OCI-LY7 (cell line): ENCODE results near the gene RNF144A. TPM values are rescaled to one million over a fixed set of nuclear protein-coding genes. Genes with fewer than 3 reads are reported as not detected.

Experiments
- BruUV-seq: library from RNA; stranded (reverse); fragments of 400-500 nt; replicated peaks from 2 replicates; lab custom pipeline; 2021; lab: Mats Ljungman, UMichigan
- CTCF ChIA-PET: fragments of 300-600 bp; sonication (Branson Sonifier 250); formaldehyde crosslinking; loops from one replicate; lab custom pipeline; 2022; ENCODE audit warnings: antibody characterized with exemption; ENCODE audit not compliant: unreplicated experiment; lab: Charles Lee
- POLR2A ChIA-PET: fragments of 300-600 bp; sonication (Branson Sonifier 250); formaldehyde crosslinking; loops from one replicate; lab custom pipeline; 2022; ENCODE audit warnings: antibody characterized with exemption; lab: Charles Lee
- DNase-seq: peaks from one replicate; pipeline ENCODE4 v3.0.0-alpha.2; 2015; ENCODE audit warnings: low spot score
- H2AFZ ChIP-seq: fragments of 200-600 bp; sonication (generic), shearing (Covaris generic); 2 replicates; pipeline ENCODE4 v1.6.1; 2014; ENCODE audit warnings: mild to moderate bottlenecking, antibody characterized with exemption, low read length, moderate library complexity
- H3K27ac ChIP-seq: fragments of 200-600 bp; sonication (generic); 2 replicates; pipeline ENCODE4 v1.5.1; 2014; ENCODE audit warnings: mixed run types, low read depth, mild to moderate bottlenecking, moderate library complexity, low read length, inconsistent platforms; ENCODE audit not compliant: poor library complexity, severe bottlenecking
- H3K36me3 ChIP-seq: fragments of 200-600 bp; sonication (generic); 2 replicates; pipeline ENCODE4 v1.6.1; 2014; ENCODE audit warnings: mild to moderate bottlenecking, antibody characterized with exemption, low read length, moderate library complexity, mixed read lengths; ENCODE audit not compliant: insufficient read depth
- H3K4me1 ChIP-seq: fragments of 200-600 bp; sonication (generic); 2 replicates; pipeline ENCODE4 v1.5.1; 2014; ENCODE audit warnings: mild to moderate bottlenecking, low read length; ENCODE audit not compliant: insufficient read depth, poor library complexity, severe bottlenecking
- H3K4me2 ChIP-seq: fragments of 200-600 bp; sonication (generic); 2 replicates; pipeline ENCODE4 v1.6.1; 2014; ENCODE audit warnings: mild to moderate bottlenecking, low read length
- H3K4me3 ChIP-seq: fragments of 200-600 bp; sonication (generic); 2 replicates; pipeline ENCODE4 v1.5.1; 2014; ENCODE audit warnings: mild to moderate bottlenecking, low read depth, low read length; ENCODE audit not compliant: poor library complexity, severe bottlenecking
- H3K79me2 ChIP-seq: fragments of 200-600 bp; sonication (generic); 2 replicates; pipeline ENCODE4 v1.6.1; 2016; ENCODE audit warnings: low read depth, mild to moderate bottlenecking, low read length, moderate library complexity, mixed read lengths; ENCODE audit not compliant: insufficient read depth
- H3K9me2 ChIP-seq: fragments of 200-600 bp; sonication (generic); 2 replicates; pipeline ENCODE4 v1.6.1; 2016; ENCODE audit warnings: mild to moderate bottlenecking, low read length, mixed read lengths; ENCODE audit not compliant: insufficient read depth
- H3K9me3 ChIP-seq: fragments of 200-600 bp; sonication (generic); 2 replicates; pipeline ENCODE4 v1.6.1; 2014; ENCODE audit warnings: mild to moderate bottlenecking, mixed run types, low read length, mixed read lengths
- H4K20me1 ChIP-seq: fragments of 200-600 bp; sonication (generic); 2 replicates; pipeline ENCODE4 v1.6.1; 2014; ENCODE audit warnings: mild to moderate bottlenecking, antibody characterized with exemption, low read length, moderate library complexity, mixed read lengths; ENCODE audit not compliant: insufficient read depth
- CTCF ChIP-seq: fragments of 200-600 bp; sonication (generic); conservative IDR thresholded peaks from 2 replicates; pipeline ENCODE4 v1.5.1; 2014; ENCODE audit warnings: mild to moderate bottlenecking, antibody characterized with exemption, low read length, moderate library complexity, mixed read lengths
- EZH2phosphoT487 ChIP-seq: fragments of 200-600 bp; sonication (generic); IDR thresholded peaks from 2 replicates; pipeline ENCODE4 v1.6.1; 2018; ENCODE audit warnings: low read depth, borderline replicate concordance, mild to moderate bottlenecking, mixed run types, antibody characterized with exemption, low read length, moderate library complexity, mixed read lengths
- intact Hi-C: fragments of 100-400 bp; cut with micrococcal nuclease; formaldehyde crosslinking; loops from one replicate; pipeline ENCODE4 v1.10.0; 2022; ENCODE audit not compliant: unreplicated experiment
- total RNA-seq, 2 experiments: library from RNA; depleted of rRNA in 1 of 2; stranded (reverse); fragments of >200 nt in 1 of 2; shearing (Covaris generic) in 1 of 2; gene quantifications; 2 replicates each; pipeline ENCODE4 v1.2.3, GENCODE V29; 2014 to 2022

Gene RNF144A
- total RNA-seq, 2 experiments from 2014 or later: 1.1 to 1.9 TPM

- DNase-seq: no peak
- Histone ChIP-seq H4K20me1 (no peaks in the 10 kb centered on the region), H3K4me2 (no peak overlapping the region), H3K79me2 (no peaks in the 10 kb centered on the region), H2AFZ (no peak overlapping the region), H3K27ac (no peak overlapping the region), H3K9me2 (no peaks in the 10 kb centered on the region), H3K4me3 (no peak overlapping the region), H3K36me3 (no peaks in the 10 kb centered on the region), H3K9me3 (no peaks in the 10 kb centered on the region), H3K4me1 (peaks cover 3% of the 10 kb centered on the region)
- TF ChIP-seq CTCF (no peak), EZH2phosphoT487 (no peak)
- POLR2A ChIA-PET: interaction anchor here (0.9 kb wide), 1 partner anchor 11 kb away, joined by 3 read pairs; no protein-coding TSS in a partner anchor
- BruUV-seq: no TSS peak
- CTCF ChIA-PET: no interaction called here
- intact Hi-C loops: no loop called here
These were observed 76.7 kb downstream of the RNF144A start for GRCh38 chr2:6993936-6994335.

GRCh38 chr2:6994536-6995128 is 77.4 kb downstream of the RNF144A start:
- H3K79me2 ChIP-seq: no peaks in the 10 kb centered on the region
- TF ChIP-seq EZH2phosphoT487 (no peak), CTCF (no peak)
- no peaks in the 10 kb centered on the region for H3K9me2 ChIP-seq
- peaks cover 10% of the 10 kb centered on the region for H3K4me1 ChIP-seq
- intact Hi-C loops: no loop called here
- no peaks in the 10 kb centered on the region for H4K20me1 ChIP-seq
- no peaks in the 10 kb centered on the region for H3K36me3 ChIP-seq
- ChIA-PET POLR2A (no interaction called here), CTCF (no interaction called here)
- H3K4me2 ChIP-seq: no peak overlapping the region
- no peak overlapping the region for H3K27ac ChIP-seq
- no peaks in the 10 kb centered on the region for H3K9me3 ChIP-seq
- no peak overlapping the region for H3K4me3 ChIP-seq
- no peak for DNase-seq
- H2AFZ ChIP-seq: no peak overlapping the region
- BruUV-seq: no TSS peak

- H2AFZ ChIP-seq: no peak overlapping the region
- H3K9me2 ChIP-seq: no peaks in the 10 kb centered on the region
- TF ChIP-seq CTCF (no peak), EZH2phosphoT487 (no peak)
- intact Hi-C loops: no loop called here
- H3K4me2 ChIP-seq: no peak overlapping the region
- no peaks in the 10 kb centered on the region for H3K79me2 ChIP-seq
- H3K36me3 ChIP-seq: no peaks in the 10 kb centered on the region
- no peaks in the 10 kb centered on the region for H4K20me1 ChIP-seq
- H3K4me3 ChIP-seq: no peak overlapping the region
- H3K4me1 ChIP-seq: peaks cover 12% of the 10 kb centered on the region
- ChIA-PET CTCF (interaction anchor here (1.8 kb wide), 1 partner anchor 19 kb away, joined by 5 read pairs; no protein-coding TSS in a partner anchor), POLR2A (interaction anchor here (0.6 kb wide), 1 partner anchor 22 kb away, joined by 4 read pairs; no protein-coding TSS in a partner anchor)
- no peak overlapping the region for H3K27ac ChIP-seq
- DNase-seq: no peak
- no TSS peak for BruUV-seq
- H3K9me3 ChIP-seq: no peaks in the 10 kb centered on the region
These were observed 78.3 kb downstream of the RNF144A start for GRCh38 chr2:6995391-6996097.
